HEK293 (cell line): ENCODE results near the gene MMP25.

ENCODE experiments used
- CTCF ChIA-PET: fragments of 350-600 bp; formaldehyde crosslinking; extraction: SDS; loops from one replicate; lab custom pipeline; 2021; ENCODE audit warnings: antibody characterized with exemption; lab: Yijun Ruan, JAX
- POLR2A ChIA-PET: fragments of 300-600 bp; formaldehyde crosslinking; extraction: SDS; loops from one replicate; lab custom pipeline; 2020; ENCODE audit warnings: antibody characterized with exemption, inconsistent platforms; lab: Yijun Ruan, JAX
- H3K27ac ChIP-seq: fragments of 200-500 bp; sonication (Bioruptor generic); 2 replicates; pipeline ENCODE4 v1.5.1; 2014; ENCODE audit warnings: low read depth, low read length, control low read depth, inconsistent platforms; ENCODE audit errors: extremely low read depth
- H3K36me3 ChIP-seq, 2 experiments: fragments of 200-500 bp in 1 of 2; sonication (Bioruptor generic) in 1 of 2; 1 replicate in 1 of 2; 2 replicates in 1 of 2; pipeline ENCODE4 v1.5.1; 2014 to 2017; ENCODE audit warnings: inconsistent platforms in 2 of 2, low read length in 2 of 2; ENCODE audit not compliant: control insufficient read depth in 2 of 2, insufficient read depth in 1 of 2
- H3K4me1 ChIP-seq: fragments of 200-500 bp; sonication (Bioruptor generic); 2 replicates; pipeline ENCODE4 v1.5.1; 2014; ENCODE audit warnings: mild to moderate bottlenecking, low read length, inconsistent platforms; ENCODE audit not compliant: control insufficient read depth, insufficient read depth
- H3K4me3 ChIP-seq: 2 replicates; pipeline ENCODE4 v1.5.1; 2011; ENCODE audit warnings: low read depth, mild to moderate bottlenecking, control low read depth, low read length, moderate library complexity
- H3K9me3 ChIP-seq: fragments of 200-500 bp; sonication (Bioruptor generic); 2 replicates; pipeline ENCODE4 v1.5.1; 2014; ENCODE audit warnings: low read depth, low read length, inconsistent platforms; ENCODE audit not compliant: control insufficient read depth, insufficient read depth
- GLIS2 ChIP-seq: fragments of 450-650 bp; formaldehyde crosslinking; IDR thresholded peaks from 2 replicates; pipeline ENCODE4 v1.5.1; 2016; ENCODE audit warnings: missing biosample characterization, missing genetic modification characterization
- IKZF3 ChIP-seq: fragments of 450-650 bp; IDR thresholded peaks from 2 replicates; pipeline ENCODE4 v1.5.0; 2018; ENCODE audit warnings: missing biosample characterization, mild to moderate bottlenecking, missing genetic modification characterization, moderate library complexity
- ZFHX2 ChIP-seq: fragments of 450-650 bp; formaldehyde crosslinking; conservative IDR thresholded peaks from 2 replicates; pipeline ENCODE4 v1.5.1; 2016; ENCODE audit warnings: missing biosample characterization, missing genetic modification characterization
- ZNF121 ChIP-seq: fragments of 450-650 bp; formaldehyde crosslinking; IDR thresholded peaks from 2 replicates; pipeline ENCODE4 v1.5.1; 2016; ENCODE audit warnings: missing biosample characterization, missing genetic modification characterization
- ZNF16 ChIP-seq: fragments of 450-650 bp; formaldehyde crosslinking; IDR thresholded peaks from 2 replicates; pipeline ENCODE4 v1.5.1; 2016; ENCODE audit warnings: low read depth, missing biosample characterization, missing genetic modification characterization
- ZNF184 ChIP-seq: fragments of 450-650 bp; IDR thresholded peaks from 2 replicates; pipeline ENCODE4 v1.5.1; 2018; ENCODE audit warnings: missing biosample characterization, mild to moderate bottlenecking, missing genetic modification characterization
- ZNF423 ChIP-seq: fragments of 450-650 bp; formaldehyde crosslinking; IDR thresholded peaks from 2 replicates; pipeline ENCODE4 v1.5.1; 2016; ENCODE audit warnings: missing biosample characterization, missing genetic modification characterization
- ZNF514 ChIP-seq: fragments of 450-650 bp; formaldehyde crosslinking; IDR thresholded peaks from 2 replicates; pipeline ENCODE4 v1.5.1; 2016; ENCODE audit warnings: missing biosample characterization, missing genetic modification characterization
- ZNF544 ChIP-seq: fragments of 450-650 bp; formaldehyde crosslinking; IDR thresholded peaks from 2 replicates; pipeline ENCODE4 v1.5.0; 2017; ENCODE audit warnings: missing biosample characterization, missing genetic modification characterization
- ZNF792 ChIP-seq: fragments of 450-650 bp; formaldehyde crosslinking; IDR thresholded peaks from 2 replicates; pipeline ENCODE4 v1.5.1; 2016; ENCODE audit warnings: missing biosample characterization, missing genetic modification characterization
- TF ChIP-seq, protein P1 (sequence below): fragments of 450-650 bp; formaldehyde crosslinking; IDR thresholded peaks from 2 replicates; pipeline ENCODE4 v1.5.1; 2016; ENCODE audit warnings: missing biosample characterization, missing genetic modification characterization
- TF ChIP-seq, protein P2 (sequence below): fragments of 450-650 bp; formaldehyde crosslinking; IDR thresholded peaks from 2 replicates; pipeline ENCODE4 v1.5.1; 2016; ENCODE audit warnings: missing biosample characterization, missing genetic modification characterization
- TF ChIP-seq, protein P3 (sequence below): sonication (generic); formaldehyde crosslinking; IDR thresholded peaks from 2 replicates; pipeline ENCODE4 v1.8.1; 2022; ENCODE audit warnings: mild to moderate bottlenecking, moderate library complexity, missing genetic modification reagents
- TF ChIP-seq, protein P4 (sequence below): fragments of 450-650 bp; formaldehyde crosslinking; IDR thresholded peaks from 2 replicates; pipeline ENCODE4 v1.5.1; 2016; ENCODE audit warnings: missing biosample characterization, missing genetic modification characterization
- TF ChIP-seq, protein P5 (sequence below): fragments of 450-650 bp; formaldehyde crosslinking; IDR thresholded peaks from 2 replicates; pipeline ENCODE4 v1.5.1; 2016; ENCODE audit warnings: missing biosample characterization, missing genetic modification characterization

MMP25 gene

GRCh38 chr16:3087243-3088235, 41.2 kb downstream of the MMP25 start (continued):
- TF ChIP-seq, protein P1, sequence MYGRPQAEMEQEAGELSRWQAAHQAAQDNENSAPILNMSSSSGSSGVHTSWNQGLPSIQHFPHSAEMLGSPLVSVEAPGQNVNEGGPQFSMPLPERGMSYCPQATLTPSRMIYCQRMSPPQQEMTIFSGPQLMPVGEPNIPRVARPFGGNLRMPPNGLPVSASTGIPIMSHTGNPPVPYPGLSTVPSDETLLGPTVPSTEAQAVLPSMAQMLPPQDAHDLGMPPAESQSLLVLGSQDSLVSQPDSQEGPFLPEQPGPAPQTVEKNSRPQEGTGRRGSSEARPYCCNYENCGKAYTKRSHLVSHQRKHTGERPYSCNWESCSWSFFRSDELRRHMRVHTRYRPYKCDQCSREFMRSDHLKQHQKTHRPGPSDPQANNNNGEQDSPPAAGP: 0 out of 2 replicates have a peak, but pooled peaks have one; percentile 27
- TF ChIP-seq ZNF544: no peak
- TF ChIP-seq, protein P2, sequence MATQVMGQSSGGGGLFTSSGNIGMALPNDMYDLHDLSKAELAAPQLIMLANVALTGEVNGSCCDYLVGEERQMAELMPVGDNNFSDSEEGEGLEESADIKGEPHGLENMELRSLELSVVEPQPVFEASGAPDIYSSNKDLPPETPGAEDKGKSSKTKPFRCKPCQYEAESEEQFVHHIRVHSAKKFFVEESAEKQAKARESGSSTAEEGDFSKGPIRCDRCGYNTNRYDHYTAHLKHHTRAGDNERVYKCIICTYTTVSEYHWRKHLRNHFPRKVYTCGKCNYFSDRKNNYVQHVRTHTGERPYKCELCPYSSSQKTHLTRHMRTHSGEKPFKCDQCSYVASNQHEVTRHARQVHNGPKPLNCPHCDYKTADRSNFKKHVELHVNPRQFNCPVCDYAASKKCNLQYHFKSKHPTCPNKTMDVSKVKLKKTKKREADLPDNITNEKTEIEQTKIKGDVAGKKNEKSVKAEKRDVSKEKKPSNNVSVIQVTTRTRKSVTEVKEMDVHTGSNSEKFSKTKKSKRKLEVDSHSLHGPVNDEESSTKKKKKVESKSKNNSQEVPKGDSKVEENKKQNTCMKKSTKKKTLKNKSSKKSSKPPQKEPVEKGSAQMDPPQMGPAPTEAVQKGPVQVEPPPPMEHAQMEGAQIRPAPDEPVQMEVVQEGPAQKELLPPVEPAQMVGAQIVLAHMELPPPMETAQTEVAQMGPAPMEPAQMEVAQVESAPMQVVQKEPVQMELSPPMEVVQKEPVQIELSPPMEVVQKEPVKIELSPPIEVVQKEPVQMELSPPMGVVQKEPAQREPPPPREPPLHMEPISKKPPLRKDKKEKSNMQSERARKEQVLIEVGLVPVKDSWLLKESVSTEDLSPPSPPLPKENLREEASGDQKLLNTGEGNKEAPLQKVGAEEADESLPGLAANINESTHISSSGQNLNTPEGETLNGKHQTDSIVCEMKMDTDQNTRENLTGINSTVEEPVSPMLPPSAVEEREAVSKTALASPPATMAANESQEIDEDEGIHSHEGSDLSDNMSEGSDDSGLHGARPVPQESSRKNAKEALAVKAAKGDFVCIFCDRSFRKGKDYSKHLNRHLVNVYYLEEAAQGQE (tag by site-specific recombination): peak; percentile 67
- TF ChIP-seq ZNF121 (tag by site-specific recombination): no peak
- TF ChIP-seq ZNF184 (tag by site-specific recombination): no peak
- TF ChIP-seq ZNF423 (tag by site-specific recombination): no peak
- TF ChIP-seq, protein P3, sequence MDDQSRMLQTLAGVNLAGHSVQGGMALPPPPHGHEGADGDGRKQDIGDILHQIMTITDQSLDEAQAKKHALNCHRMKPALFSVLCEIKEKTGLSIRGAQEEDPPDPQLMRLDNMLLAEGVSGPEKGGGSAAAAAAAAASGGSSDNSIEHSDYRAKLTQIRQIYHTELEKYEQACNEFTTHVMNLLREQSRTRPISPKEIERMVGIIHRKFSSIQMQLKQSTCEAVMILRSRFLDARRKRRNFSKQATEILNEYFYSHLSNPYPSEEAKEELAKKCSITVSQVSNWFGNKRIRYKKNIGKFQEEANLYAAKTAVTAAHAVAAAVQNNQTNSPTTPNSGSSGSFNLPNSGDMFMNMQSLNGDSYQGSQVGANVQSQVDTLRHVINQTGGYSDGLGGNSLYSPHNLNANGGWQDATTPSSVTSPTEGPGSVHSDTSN: no peak
- TF ChIP-seq ZNF16 (tag by site-specific recombination): no peak
- no peak for TF ChIP-seq ZNF792 (tag by site-specific recombination)
- no peak for TF ChIP-seq ZNF514 (tag by site-specific recombination)
- TF ChIP-seq, protein P4, sequence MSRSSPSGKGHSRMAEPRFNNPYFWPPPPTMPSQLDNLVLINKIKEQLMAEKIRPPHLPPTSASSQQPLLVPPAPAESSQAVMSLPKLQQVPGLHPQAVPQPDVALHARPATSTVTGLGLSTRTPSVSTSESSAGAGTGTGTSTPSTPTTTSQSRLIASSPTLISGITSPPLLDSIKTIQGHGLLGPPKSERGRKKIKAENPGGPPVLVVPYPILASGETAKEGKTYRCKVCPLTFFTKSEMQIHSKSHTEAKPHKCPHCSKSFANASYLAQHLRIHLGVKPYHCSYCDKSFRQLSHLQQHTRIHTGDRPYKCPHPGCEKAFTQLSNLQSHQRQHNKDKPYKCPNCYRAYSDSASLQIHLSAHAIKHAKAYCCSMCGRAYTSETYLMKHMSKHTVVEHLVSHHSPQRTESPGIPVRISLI: no peak
- peak; percentile 62; the same call in 1 of the 2 replicates for TF ChIP-seq GLIS2 (tag by site-specific recombination)
- peak; percentile 22; the same call in 1 of the 2 replicates for TF ChIP-seq ZFHX2

GRCh38 chr16:3088450-3088849, 42.1 kb downstream of the MMP25 start:
- ChIA-PET CTCF (interaction anchor here (0.6 to 0.8 kb wide), 2 partner anchors 30 to 138 kb away, joined by 3 read pairs; no protein-coding TSS in a partner anchor), POLR2A (no interaction called here)
- 0 out of 2 replicates have a peak, but pooled peaks have one; percentile 23 for TF ChIP-seq IKZF3 (tag by site-specific recombination)
- TF ChIP-seq, protein P5, sequence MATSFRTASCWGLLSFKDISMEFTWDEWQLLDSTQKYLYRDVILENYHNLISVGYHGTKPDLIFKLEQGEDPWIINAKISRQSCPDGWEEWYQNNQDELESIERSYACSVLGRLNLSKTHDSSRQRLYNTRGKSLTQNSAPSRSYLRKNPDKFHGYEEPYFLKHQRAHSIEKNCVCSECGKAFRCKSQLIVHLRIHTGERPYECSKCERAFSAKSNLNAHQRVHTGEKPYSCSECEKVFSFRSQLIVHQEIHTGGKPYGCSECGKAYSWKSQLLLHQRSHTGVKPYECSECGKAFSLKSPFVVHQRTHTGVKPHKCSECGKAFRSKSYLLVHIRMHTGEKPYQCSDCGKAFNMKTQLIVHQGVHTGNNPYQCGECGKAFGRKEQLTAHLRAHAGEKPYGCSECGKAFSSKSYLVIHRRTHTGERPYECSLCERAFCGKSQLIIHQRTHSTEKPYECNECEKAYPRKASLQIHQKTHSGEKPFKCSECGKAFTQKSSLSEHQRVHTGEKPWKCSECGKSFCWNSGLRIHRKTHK (tag by site-specific recombination): no peak
- Histone ChIP-seq H3K9me3 (no peaks in the 10 kb centered on the region), H3K27ac (no peak overlapping the region), H3K36me3 (no peaks in the 10 kb centered on the region), H3K4me1 (no peaks in the 10 kb centered on the region), H3K4me3 (no peak overlapping the region)
